NCI-H146 treated with DMSO at 0.1 percent for 48 hours (cell line): Measurements from ENCODE around the gene LMNTD1.

Experiments
- DNase-seq: peaks from one replicate; lab custom pipeline; 2025; ENCODE audit not compliant: unreplicated experiment; lab: John Stamatoyannopoulos, UW

The LMNTD1 gene

GRCh38 chr12:25556153-25556552, 3.1 kb upstream of the LMNTD1 start:
- no peak for DNase-seq

GRCh38 chr12:25552681-25553080, 402 bp downstream of the LMNTD1 start:
- DNase-seq, result no peak

GRCh38 chr12:25550186-25550585, 2.9 kb downstream of the LMNTD1 start:
- DNase-seq, result no peak

GRCh38 chr12:25549120-25549519, 4.0 kb downstream of the LMNTD1 start:
- DNase-seq, result no peak

- DNase-seq, result no peak
These were observed 6.8 kb downstream of the LMNTD1 start for GRCh38 chr12:25546318-25546717.

GRCh38 chr12:25533150-25533549, 19.9 kb downstream of the LMNTD1 start:
- no peak for DNase-seq

- no peak for DNase-seq
These were observed 21.5 kb downstream of the LMNTD1 start for GRCh38 chr12:25531502-25532052.

GRCh38 chr12:25529738-25530137, 23.3 kb downstream of the LMNTD1 start:
- no peak for DNase-seq

GRCh38 chr12:25526778-25527177, 26.3 kb downstream of the LMNTD1 start:
- DNase-seq, result no peak

- DNase-seq, result no peak
These were observed 28.7 kb downstream of the LMNTD1 start for GRCh38 chr12:25524366-25524765.

- DNase-seq, result no peak
These were observed 31.3 kb downstream of the LMNTD1 start for GRCh38 chr12:25521625-25522256.

GRCh38 chr12:25518512-25518911, 34.6 kb downstream of the LMNTD1 start:
- DNase-seq, result no peak

- DNase-seq, result no peak
These were observed 48.3 kb downstream of the LMNTD1 start for GRCh38 chr12:25504744-25505143.

- DNase-seq, result no peak
These were observed 49.4 kb downstream of the LMNTD1 start for GRCh38 chr12:25503666-25504065.

- no peak for DNase-seq
These were observed 50.5 kb downstream of the LMNTD1 start for GRCh38 chr12:25502596-25502995.

GRCh38 chr12:25502118-25502517, 51.0 kb downstream of the LMNTD1 start:
- DNase-seq, result no peak

- no peak for DNase-seq
These were observed 51.5 kb downstream of the LMNTD1 start for GRCh38 chr12:25501549-25501948.

GRCh38 chr12:25500651-25501050, 52.4 kb downstream of the LMNTD1 start:
- DNase-seq, result no peak

GRCh38 chr12:25497021-25497420, 56.1 kb downstream of the LMNTD1 start:
- DNase-seq, result no peak

GRCh38 chr12:25496098-25496587, 56.9 kb downstream of the LMNTD1 start:
- DNase-seq, result no peak

- DNase-seq, result no peak
These were observed 57.6 kb downstream of the LMNTD1 start for GRCh38 chr12:25495331-25496097.

GRCh38 chr12:25494926-25495325, 58.2 kb downstream of the LMNTD1 start:
- DNase-seq, result no peak
